NCI-H146 treated with DMSO at 0.1 percent for 48 hours (cell line): ENCODE measurements around the gene VIPR1.

Source experiments
- DNase-seq: peaks from one replicate; lab custom pipeline; 2025; ENCODE audit not compliant: unreplicated experiment; lab: John Stamatoyannopoulos, UW

VIPR1 gene

DNA sequence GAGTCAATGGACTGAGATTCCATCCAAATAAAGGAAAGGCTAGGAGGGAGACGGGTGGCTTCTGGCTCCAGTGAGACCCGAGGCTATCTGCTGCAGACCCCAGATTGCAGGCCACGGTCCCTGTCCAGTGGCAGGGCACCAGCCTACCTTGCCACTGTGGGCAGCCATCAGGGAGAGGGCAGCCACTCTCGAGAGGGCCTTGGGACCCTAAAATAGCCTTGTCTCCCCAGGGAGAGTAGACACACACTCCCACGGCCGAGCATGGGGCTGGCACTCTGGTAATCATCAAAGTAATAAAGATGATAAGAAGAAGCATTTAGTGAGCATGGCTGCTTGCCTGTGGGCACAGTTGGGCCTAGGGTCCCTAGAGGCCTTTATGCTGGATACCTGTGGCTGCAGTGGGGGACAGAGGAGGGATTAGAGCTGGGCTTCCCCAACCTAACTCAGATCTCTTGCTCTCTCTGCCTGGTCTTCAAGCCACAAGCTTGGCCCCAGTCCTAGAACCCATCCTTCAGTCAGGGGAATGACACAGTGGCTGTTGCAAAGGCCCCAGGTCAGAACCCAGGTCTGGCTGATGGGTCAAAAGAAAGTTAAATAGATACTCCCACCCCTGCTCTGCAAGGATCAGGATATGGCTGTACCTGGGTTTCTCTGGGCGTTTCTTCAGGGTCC lies 9.2 kb upstream of the VIPR1 start:
- no peak for DNase-seq

GRCh38 chr3:42493798-42494151 lies 8.7 kb upstream of the VIPR1 start:
- DNase-seq, result no peak

DNA sequence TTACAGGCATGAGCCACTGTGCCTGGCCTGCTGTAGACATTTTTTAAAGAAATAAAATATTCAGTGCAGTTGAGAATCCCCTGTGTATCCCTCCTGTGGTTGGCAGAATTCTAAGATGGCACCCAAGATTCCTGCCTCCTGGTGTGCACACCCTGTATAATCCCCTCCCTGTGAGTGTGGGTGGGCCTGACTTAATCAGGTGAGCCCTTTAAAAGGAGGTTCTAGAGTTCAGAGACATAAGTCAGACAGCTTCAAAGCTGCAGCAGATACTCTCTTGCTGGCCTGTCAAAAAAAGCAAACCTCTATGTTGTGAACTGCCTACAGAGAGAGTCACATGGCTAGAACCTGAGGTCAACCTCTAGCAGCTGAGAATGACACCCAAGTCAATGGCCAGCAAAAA lies 7.0 kb upstream of the VIPR1 start:
- DNase-seq, result no peak

GRCh38 chr3:42497009-42497731 lies 5.3 kb upstream of the VIPR1 start:
- no peak for DNase-seq

GRCh38 chr3:42498034-42498433 lies 4.4 kb upstream of the VIPR1 start:
- DNase-seq, result no peak

DNA sequence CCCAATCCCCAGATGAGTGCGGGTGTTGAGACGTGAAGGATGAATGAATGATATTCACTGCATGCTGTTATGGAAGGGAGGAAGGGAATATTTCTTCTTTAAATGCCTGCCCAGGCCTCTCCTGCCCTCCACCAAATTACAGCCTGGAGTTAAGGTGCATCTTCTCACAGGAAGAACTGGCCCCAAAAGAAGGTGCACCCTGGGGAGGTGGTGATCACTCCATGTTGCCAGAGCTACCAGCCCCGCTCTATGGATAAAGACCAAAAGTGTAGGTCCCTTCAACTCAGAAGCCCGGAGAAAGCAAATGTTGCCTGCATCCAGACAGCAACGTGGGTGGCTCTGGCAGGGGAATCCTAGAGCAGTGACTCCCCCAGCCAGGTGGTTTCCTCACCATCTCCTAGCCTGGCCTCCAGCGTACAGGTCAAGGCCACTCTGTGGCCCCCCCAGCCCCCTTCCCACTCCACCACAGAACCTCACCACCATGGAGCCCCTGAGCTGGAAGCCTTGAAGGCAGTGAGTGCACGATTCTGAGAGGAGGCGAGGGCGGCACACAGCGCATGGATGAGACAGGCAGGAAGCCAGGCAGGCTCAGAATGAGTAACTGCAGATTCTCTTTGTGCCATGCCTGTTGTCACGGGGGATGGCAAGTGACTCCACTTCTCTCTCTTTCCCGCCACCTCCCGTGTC lies 3.5 kb upstream of the VIPR1 start:
- DNase-seq, result no peak

DNA sequence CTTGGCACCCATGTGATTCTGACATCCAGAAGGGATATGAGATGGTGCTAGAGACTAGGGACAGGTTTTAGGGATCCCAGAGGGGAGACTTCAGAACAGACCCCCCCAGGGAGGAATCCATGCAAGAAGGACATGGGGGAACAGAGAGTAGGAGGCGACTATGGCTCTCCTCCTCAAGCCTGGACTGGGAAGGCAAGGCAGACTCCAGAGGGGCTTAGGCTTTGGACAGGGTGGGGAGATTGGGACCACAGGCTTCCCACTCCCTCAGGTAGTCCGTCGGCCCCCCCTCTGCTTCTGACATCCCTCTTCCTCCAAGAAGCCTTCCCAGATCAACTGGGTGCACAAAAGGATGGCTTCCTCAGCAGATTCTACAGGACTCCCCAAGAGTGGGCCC lies 3.0 kb upstream of the VIPR1 start:
- no peak for DNase-seq

- no peak for DNase-seq
Measured at GRCh38 chr3:42500091-42500490, 2.4 kb upstream of the VIPR1 start.

DNA sequence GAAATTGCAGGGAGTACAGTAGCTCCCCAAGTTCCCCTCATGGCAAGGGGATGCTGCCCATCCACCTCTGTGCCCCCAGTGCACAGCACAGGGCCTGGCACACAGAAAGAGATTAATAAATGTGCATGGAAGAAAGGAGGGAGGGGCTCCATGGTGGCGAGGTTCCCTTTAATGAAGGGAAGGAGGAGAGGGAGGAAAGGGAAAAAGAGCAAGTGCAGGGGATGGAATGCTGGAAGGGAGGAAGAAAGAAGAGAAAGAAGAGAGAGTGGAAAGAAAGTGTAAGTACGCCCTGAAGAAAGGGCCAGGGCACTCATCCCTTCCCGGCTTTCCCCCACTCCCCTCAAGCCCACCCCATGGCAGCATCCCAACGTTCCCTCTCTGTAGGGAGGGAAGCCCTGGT lies 1.5 kb upstream of the VIPR1 start:
- DNase-seq, result no peak

DNA sequence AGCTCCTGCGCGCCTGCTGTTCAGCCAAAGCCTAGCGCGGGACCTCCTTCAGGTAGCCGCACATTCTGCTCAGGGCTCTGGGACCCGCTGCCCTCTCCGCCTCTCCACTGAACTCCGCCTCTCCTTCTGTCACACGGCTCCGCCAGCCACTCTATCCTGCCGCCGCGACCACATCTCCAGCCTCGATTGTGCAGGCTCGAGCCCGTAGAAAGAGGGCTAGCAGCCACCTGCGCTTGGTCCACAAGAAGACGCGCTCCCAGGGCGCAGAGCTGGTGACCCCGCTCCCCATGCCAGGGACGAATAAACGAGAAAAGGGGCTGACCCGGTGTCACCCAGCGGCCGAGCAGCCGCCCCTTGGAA lies 1.1 kb upstream of the VIPR1 start:
- DNase-seq, result no peak

GRCh38 chr3:42501681-42502428 lies 588 bp upstream of the VIPR1 start:
- DNase-seq, result no peak

DNA sequence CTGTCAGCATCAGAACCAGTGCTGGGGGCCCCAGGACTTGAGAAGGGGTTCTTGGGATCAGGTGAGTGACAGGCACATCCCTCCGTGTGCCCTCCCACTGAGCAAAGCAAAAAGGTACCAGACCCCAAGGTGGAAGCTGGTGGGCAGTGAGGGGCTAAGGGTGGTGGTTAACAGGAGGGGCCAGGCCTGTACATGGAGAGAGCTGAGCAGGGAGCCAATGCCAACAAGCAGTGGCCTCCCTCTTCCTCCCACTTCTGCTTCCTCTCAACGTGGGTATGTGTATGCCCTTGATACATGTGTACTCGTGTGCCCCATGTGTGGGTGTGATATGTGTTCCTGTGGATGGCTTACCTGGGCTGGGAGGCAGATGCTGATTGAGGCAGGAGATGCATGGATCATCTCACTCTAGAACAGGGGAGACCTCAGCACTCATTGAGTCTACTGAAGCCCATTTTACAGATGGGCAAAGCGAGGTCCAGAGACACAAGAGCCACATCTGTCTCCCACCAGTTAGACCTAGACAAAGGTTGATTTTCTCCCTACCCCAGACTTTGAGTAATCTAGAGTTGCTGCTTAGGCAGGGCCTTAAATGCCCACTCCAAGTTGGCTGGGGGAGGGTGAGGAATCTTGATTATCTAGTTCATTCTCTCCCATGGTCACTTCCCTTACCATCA lies 945 bp downstream of the VIPR1 start:
- no peak for DNase-seq

- no peak for DNase-seq
Measured at GRCh38 chr3:42503957-42504333, 1.5 kb downstream of the VIPR1 start.

DNA sequence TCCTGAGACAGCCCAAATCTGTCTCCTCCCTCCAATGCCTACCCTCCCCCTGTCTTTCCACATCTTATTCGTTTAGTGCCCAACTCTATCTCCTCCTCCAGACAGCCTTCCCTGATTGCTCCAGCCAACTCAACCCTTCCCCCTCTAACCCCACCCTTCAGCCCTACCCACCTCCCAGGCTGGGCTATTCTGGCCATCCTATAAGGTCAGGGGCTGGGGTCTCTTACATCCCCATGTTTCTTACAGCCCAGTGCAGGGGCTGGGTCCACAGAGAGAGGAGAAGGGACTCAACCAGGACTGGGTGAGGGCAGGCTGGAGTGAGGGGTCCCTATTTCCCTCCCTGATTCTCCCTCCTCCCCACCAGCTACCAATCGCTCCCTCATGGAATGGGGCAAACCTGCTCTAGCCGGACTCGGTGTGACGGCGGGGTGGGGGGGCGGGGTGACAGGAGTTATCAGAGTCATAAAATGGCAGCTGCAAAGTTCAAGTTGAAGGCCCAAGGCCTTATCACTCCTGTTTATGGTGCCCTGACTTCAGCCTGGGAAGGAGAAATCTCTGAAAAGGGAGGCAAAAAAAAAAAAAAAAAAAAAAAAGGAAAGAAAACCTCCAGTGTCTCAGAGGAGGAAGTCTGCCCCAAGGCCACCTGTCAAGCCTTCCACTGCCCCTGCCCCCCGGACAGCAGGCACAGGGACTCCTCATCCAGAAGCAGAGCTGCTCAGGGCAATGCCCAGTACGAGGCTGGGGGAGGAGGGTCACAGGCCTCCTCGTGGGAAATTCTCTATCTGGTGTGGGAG lies 2.1 kb downstream of the VIPR1 start:
- no peak for DNase-seq

GRCh38 chr3:42505128-42505848 lies 2.8 kb downstream of the VIPR1 start:
- DNase-seq, result no peak

DNA sequence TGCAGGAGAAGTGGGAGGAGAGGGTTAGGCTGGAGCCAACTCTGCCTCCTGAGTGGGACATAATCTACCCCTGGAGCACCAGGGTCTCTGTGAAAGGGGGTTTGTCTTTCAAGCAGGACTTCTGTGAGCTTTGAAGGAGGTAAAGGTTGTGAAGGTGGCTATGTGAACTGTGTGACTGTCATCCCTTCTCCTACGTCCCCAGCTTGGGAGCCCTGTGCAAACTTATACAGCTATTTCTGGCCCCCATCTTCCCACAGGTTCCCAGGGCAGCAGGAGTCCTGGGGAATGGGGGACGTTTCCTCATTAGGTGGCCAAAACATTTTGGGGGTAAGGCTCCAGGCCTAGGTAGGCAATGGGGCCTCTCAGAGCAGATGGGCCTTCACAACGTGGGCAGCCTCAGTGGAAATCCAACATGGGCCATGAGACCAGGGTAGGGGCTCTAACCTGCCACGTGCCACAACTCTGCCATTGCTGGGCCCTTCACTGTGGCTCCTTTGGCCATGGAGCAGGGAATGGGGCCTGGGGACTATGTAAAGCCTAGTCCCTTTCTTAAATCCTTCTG lies 3.5 kb downstream of the VIPR1 start:
- no peak for DNase-seq

GRCh38 chr3:42507252-42507651 lies 4.8 kb downstream of the VIPR1 start:
- DNase-seq, result no peak

DNA sequence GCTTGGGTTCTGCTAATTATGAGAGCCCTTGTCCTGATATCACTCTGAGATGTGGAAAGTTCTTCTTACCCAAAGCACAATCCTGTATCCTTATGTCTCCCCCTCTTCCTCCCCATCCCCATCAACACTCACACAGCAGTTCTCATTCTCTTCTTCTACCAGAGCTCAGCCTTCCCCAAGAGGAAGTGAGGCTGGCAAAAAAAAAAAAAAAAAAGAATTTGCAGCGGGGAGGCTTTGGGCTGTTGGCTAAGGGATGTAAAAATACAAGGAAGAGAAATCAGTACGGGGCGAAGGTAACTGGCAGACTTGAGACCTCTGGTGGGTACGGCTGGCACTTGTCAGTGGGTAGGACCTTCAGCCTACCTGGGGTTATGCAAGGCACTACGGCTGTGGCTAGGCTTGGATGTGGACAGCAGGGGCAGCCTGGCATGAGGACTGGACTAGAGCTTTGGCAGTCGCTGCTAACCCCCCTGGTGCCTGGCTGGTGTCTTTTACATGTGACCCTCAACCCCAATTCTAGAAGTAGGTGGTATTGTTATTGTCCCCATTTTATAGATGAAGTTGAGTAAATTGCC lies 5.4 kb downstream of the VIPR1 start:
- DNase-seq, result no peak

DNA sequence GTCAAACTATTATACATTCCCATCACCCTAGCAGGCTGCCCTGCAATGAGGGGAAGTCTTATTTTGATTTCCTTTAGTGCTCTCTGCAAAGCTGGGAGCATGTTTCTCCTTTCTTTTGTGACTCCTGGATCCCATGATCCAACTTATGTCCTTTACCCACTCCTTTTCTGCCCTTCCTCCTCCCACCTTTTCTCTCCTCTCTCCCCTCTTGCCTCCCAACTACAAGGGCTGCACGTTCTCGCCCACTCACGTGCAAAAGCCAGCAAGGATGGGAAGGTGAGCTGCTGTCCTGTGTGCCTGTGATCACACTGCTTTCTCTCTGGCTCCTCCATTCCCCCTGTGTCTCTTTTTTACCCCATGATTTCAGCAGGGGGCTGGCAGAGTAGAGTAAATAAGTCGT lies 6.1 kb downstream of the VIPR1 start:
- DNase-seq, result no peak
